ENCODE results near the gene TLR9.

The TLR9 gene

DNA sequence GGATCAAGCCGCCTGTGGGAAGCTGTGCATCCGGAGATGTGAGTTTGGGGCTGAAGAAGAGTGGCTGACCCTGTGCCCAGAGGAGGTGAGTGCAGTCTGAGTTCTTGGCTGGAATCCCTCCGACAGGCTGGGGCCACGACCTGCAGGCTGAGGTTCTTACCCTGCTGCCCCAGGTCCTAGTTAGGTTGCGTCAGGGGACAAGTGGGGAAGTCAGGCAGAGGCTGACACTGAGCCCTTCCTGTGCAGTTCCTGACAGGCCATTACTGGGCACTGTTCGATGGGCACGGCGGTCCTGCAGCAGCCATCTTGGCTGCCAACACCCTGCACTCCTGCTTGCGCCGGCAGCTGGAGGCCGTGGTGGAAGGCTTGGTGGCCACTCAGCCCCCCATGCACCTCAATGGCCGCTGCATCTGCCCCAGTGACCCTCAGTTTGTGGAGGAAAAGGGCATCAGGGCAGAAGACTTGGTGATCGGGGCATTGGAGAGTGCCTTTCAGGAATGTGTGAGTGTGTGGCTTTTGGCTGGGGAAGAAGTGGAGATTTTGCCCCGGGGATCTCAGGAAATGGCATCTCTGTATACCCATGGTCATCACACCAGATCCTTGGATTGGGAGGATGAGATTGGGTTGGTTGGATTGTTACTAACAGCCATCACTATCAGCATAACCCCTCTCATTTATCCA is 21.4 kb upstream of the TLR9 start:
- peak in 1 of 2 experiments; percentile 35 for DNase-seq

- no peak for DNase-seq
Observed at GRCh38 chr3:52246264-52246620, 20.8 kb upstream of the TLR9 start.

DNA sequence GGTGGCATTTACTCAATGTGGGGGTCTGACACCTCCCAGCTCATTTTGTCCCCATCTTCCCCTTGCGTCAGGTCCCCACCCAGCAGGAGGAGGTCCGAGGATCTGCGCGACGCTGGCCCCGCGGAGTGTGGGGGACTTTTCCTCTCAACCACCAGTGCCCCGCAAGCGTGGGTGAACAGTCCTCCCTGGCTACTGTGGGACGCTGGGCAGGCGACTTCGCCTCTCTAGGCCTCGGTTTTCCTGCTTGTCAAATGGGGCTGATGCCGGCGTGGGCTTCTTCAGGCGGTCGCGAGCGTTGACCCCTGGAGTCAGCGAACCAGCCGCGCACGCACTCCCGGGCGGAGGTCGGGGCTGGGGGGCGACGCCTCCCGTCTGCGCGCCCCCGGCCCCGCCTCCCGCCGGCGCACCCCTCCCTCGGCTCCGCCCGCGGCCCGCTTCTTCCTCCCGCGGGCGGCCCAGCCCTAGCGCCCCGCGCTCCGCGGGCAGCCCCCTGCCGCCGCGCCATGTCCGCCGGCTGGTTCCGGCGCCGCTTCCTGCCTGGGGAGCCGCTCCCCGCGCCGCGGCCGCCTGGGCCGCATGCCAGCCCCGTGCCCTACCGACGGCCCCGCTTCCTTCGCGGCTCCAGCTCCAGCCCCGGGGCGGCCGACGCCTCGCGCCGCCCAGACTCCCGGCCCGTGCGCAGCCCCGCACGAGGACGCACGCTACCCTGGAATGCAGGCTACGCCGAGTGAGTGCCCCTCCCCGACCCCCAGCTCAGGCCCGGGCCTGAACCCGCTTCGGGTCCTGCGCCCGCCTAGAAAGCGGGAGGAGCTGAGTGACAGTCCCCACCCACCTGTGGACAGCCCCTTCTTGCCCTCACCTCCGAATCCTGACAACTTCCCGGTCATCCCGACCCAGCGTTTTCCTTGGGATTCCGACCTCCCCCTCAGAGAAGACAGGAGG is 20.1 kb upstream of the TLR9 start, which contains the start of gene PPM1M:
Gene PPM1M, plus strand, starts transcription at position 438 of the 942 bp plus-strand sequence. Its CDS starts 66 bp downstream, at position 504.
- DNase-seq, result peak; percentile 57 to 69

- peak; percentile 64 to 73 for DNase-seq
Observed at GRCh38 chr3:52243791-52244628, 18.6 kb upstream of the TLR9 start.

GRCh38 chr3:52242039-52242438 is 16.6 kb upstream of the TLR9 start:
- no peak for DNase-seq

DNA sequence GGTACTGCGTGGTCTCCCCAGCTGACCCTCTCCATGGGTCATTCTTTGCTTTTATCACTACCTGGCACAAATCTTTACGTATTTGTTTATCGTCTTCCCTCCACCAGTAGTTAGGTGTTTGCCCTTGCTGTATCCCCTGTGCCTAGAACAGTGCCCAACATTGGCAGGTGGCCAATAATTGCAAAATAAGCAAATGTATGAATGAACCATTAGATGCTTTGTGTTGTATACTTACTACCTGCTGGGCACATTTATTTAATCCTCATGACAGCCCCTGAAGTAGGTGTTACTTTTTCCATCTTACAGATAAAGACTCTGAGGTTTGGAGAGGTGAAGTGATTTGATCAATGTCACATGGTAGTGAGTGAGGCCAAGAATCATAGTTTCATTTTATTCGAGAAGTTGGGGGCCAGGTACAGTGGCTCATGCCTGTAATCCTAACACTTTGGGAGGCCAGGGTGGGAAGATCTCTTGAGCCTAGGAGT is 15.5 kb upstream of the TLR9 start:
- DNase-seq, result no peak

GRCh38 chr3:52240059-52240885 is 14.8 kb upstream of the TLR9 start:
- peak; percentile 62 to 74 for DNase-seq

DNA sequence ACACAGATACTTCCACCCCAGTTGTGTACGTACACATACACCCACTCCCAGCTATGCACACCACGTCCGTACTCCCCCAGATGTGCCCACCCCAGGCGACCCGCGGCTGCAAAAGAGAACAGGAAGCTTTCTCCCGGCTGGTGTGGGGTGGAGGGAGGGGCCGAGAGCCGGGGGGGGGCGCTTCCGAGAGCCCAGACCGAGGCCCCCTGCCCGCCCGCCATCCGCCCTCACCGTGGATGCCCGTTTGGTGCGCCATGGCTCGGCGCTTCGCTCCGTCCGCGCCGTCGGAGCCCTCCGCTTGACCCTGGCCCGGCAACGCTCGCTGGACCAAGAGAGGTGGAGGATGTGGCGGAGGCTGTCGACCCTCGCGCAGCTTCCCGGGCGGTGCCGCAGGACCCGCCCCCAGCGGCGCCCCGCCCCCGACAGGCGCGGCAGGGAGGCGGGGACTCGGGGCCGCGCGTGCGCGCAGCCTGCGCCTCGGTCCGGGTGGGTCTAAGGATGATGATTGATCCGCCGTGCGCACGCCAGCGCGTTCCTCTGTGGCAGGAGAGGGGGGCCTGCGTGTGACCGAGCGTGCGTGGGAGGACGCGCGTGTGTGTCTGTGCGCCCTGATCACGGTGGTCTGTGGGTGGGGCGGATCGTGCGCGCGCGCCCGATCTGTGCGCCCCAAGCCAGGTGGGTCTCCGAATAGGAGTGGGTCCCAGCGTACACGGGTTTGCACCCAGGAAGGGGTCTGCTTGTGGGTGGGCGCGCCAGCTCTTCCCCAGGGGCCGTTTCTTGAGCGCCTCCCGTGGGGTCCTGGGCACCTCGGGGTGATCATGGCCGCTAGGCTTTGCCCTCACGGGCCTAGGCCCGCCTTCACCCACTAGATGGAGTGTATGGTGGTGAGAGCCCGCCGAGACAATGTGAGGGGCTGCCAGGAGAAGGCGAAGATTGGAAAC is 13.6 kb upstream of the TLR9 start, which contains the start of gene TWF2:
Gene TWF2, minus strand, starts transcription at position 398 of the 941 bp plus-strand sequence. Its CDS starts 142 bp downstream, at position 256.
- DNase-seq, result peak; percentile 82 to 86

DNA sequence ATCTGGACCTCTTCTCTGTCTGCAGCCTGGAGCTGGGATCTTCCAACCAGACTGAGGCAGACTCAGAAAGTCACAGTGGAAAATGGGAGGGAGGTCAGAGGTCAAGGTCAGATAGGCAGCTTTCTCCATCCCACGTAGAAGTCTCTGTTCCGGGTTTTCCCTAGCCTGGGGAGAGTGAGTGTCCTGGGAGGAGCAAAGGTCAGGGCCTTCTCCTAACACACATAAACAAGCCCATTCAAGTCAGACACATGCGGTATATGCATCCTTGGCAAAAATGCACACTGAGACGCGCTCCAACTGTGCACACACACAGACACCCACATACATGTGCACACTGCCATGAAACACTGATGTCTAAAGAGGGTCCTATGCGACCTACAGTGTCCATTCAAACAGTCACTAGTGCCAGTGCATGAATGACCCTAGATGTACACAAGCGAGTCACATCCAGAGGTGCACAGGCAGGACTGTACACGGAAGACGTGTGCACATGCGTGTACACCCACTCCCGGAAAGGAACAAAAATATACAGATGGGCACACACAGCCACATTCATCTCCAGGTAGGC is 12.8 kb upstream of the TLR9 start:
- no peak for DNase-seq

- no peak for DNase-seq
Observed at GRCh38 chr3:52237657-52238172, 12.3 kb upstream of the TLR9 start.

GRCh38 chr3:52237006-52237656 is 11.7 kb upstream of the TLR9 start:
- DNase-seq, result no peak

GRCh38 chr3:52236424-52236886 is 11.0 kb upstream of the TLR9 start:
- DNase-seq, result no peak

DNA sequence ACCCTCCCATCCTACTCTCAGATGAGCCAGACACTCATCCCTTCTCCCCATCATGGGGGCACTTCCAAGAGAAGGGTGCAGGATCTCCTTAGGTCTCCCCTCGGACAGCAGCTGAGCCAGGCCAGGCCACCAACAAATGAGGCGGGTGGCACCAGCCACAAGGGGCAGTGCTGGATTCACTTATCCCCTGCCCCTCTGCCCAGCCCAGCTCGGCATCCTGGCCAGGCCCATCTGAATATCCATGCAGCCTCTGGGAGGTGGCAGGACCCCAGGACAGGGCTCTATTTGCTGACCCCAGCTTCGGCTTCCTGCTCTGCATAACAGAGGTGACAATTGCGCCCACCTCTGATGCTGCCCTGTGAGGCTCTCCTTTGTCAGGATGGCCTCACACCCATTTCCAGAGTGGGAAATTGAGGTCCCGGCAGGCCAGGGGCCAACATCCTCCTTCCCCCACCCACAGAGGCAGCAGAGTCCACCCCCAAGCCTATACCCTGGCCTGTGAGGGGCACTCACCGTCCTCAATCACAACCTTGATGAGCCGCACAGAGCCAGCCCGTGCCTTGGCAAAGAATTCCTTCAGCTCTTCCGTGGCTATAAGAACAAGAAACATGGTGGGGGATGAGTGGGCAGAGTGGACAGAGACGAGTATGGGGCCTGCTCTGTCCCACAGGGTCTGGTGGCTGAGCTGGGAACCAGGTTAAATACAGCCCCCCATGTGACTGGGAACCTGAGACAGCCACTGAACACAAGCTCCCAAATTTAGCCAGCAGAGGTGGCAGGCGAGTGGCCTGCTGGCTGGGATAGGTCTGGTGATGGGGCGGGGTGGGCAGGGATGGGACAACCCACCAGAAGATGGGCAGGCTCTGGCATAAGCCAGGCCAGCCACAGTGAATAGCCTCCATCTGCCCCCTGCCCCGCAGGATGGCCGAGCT is 9.3 kb upstream of the TLR9 start:
- no peak for DNase-seq

DNA sequence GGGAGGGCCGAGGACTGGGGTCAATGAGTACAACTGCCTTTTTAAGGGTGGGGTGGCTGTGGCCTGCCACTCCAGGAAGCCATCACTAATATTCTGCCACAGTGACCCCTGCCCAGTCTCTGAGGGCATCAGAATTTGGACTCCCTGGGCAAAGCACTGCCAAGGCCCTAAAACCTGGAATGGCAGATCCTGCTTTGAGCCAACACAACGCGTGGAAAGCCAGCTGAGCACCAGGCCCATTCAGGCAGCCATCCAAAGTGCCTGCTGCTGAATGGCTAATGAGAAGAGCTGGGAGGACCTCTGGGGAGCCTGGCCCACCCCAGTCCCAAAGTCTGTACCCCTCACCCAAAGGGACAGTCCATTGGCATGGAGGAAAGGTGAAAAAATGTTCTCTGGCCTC is 8.5 kb upstream of the TLR9 start:
- DNase-seq, result no peak

- no peak for DNase-seq
Observed at GRCh38 chr3:52233108-52233591, 7.7 kb upstream of the TLR9 start.

- peak in 1 of 2 experiments; percentile 54 for DNase-seq
Observed at GRCh38 chr3:52232279-52233107, 7.0 kb upstream of the TLR9 start.

All from activated CD4-positive, alpha-beta T cell treated with anti-CD3 and anti-CD28 coated beads, Interleukin-2, amount 50 U/mL, for 48 hours (primary cell).